CD4-positive, alpha-beta T cell treated with Interferon alpha-2 for 1 hour (primary cell): Measurements from ENCODE around the gene KCNT2.

Experiments used
- DNase-seq, 2 donors: peaks; one replicate each; pipeline ENCODE4 v3.0.0-alpha.2; 2020 to 2022

The KCNT2 gene

GRCh38 chr1:196442366-196442765 lies 165.9 kb downstream of the KCNT2 start:
- DNase-seq: no peak

GRCh38 chr1:196440711-196441110 lies 167.5 kb downstream of the KCNT2 start:
- DNase-seq: no peak

GRCh38 chr1:196438329-196438728 lies 169.9 kb downstream of the KCNT2 start:
- DNase-seq: no peak

- no peak for DNase-seq
Observed at GRCh38 chr1:196437671-196438070, 170.6 kb downstream of the KCNT2 start.

GRCh38 chr1:196433000-196433399 lies 175.2 kb downstream of the KCNT2 start:
- no peak for DNase-seq

- no peak for DNase-seq
Observed at GRCh38 chr1:196427976-196428734, 180.1 kb downstream of the KCNT2 start.

GRCh38 chr1:196425513-196425912 lies 182.7 kb downstream of the KCNT2 start:
- no peak for DNase-seq

GRCh38 chr1:196423612-196424011 lies 184.6 kb downstream of the KCNT2 start:
- no peak for DNase-seq

- DNase-seq: no peak
Observed at GRCh38 chr1:196418772-196419171, 189.5 kb downstream of the KCNT2 start.

- no peak for DNase-seq
Observed at GRCh38 chr1:196415978-196416377, 192.3 kb downstream of the KCNT2 start.

GRCh38 chr1:196412326-196412725 lies 195.9 kb downstream of the KCNT2 start:
- no peak for DNase-seq

- no peak for DNase-seq
Observed at GRCh38 chr1:196410768-196411167, 197.5 kb downstream of the KCNT2 start.

GRCh38 chr1:196409586-196409985 lies 198.7 kb downstream of the KCNT2 start:
- DNase-seq: no peak

- no peak for DNase-seq
Observed at GRCh38 chr1:196407358-196408051, 200.7 kb downstream of the KCNT2 start.

- DNase-seq: no peak
Observed at GRCh38 chr1:196405839-196406238, 202.4 kb downstream of the KCNT2 start.

GRCh38 chr1:196403803-196404690 lies 204.2 kb downstream of the KCNT2 start:
- DNase-seq: no peak

GRCh38 chr1:196401891-196402290 lies 206.3 kb downstream of the KCNT2 start:
- DNase-seq: no peak

- DNase-seq: no peak
Observed at GRCh38 chr1:196401452-196401833, 206.8 kb downstream of the KCNT2 start.

GRCh38 chr1:196400478-196401451 lies 207.5 kb downstream of the KCNT2 start:
- no peak for DNase-seq

GRCh38 chr1:196399713-196400112 lies 208.5 kb downstream of the KCNT2 start:
- no peak for DNase-seq

GRCh38 chr1:196393742-196394141 lies 214.5 kb downstream of the KCNT2 start:
- no peak for DNase-seq

- DNase-seq: no peak
Observed at GRCh38 chr1:196393282-196393681, 215.0 kb downstream of the KCNT2 start.
